Pancreas (tissue), 10 donors: Measurements from ENCODE around the gene ZZZ3. TPM values are rescaled to one million over a fixed set of nuclear protein-coding genes. Genes with fewer than 3 reads are reported as not detected.

Experiments
- ATAC-seq, 4 donors: fragments of 200-7000 bp; cut with Tn5 transposase; one replicate each; pipeline versions ENCODE4 v1.8.0 to v1.9.1; 2020; ENCODE audit warnings: mild to moderate bottlenecking in 4 of 4, moderate library complexity in 4 of 4
- DNase-seq, 6 donors: peaks; one replicate each; pipeline ENCODE4 v3.0.0-alpha.2; 2020
- FAIRE-seq: peaks from 2 replicates; lab custom pipeline; 2012; peaks lifted over from hg19 to GRCh38; lab: Jason Lieb, UNC
- H3K27ac ChIP-seq, 4 donors: fragments of 200-600 bp; sonication (generic); 1 replicate in 3 of 4; 2 replicates in 1 of 4; pipeline versions ENCODE4 v1.5.0 to v1.8.0; 2020
- H3K27me3 ChIP-seq, 4 donors: fragments of 200-600 bp; one replicate each; pipeline ENCODE4 v1.8.0; 2021
- H3K36me3 ChIP-seq, 3 donors: fragments of 200-600 bp; sonication (generic) in 1 of 3; one replicate each; pipeline versions ENCODE4 v1.5.0 to v1.8.0; 2020 to 2021
- H3K4me1 ChIP-seq, 3 donors: fragments of 200-600 bp; one replicate each; pipeline ENCODE4 v1.8.0; 2021
- H3K4me3 ChIP-seq, 4 donors: fragments of 200-600 bp; sonication (generic) in 2 of 4; one replicate each; pipeline versions ENCODE4 v1.5.0 to v1.8.0; 2020 to 2021
- H3K9me3 ChIP-seq, 4 donors: fragments of 200-600 bp; one replicate each; pipeline ENCODE4 v1.8.0; 2021
- CTCF ChIP-seq, 4 donors: fragments of 200-600 bp; sonication (generic) in 3 of 4; IDR thresholded peaks; one replicate each; pipeline versions ENCODE4 v1.5.0 to v1.8.0; 2021; ENCODE audit warnings: antibody characterized with exemption in 4 of 4
- WGBS, 2 donors: extraction: QIAGEN DNeasy Blood & Tissue Kit; methylation state at CpG; one replicate each; pipeline ENCODE4 v1.1.7; 2013; 5-methylcytosine and 5-hydroxymethylcytosine counted together
- intact Hi-C, 3 donors: fragments of 100-400 bp; cut with DNase I; formaldehyde crosslinking; loops; one replicate each; pipeline versions ENCODE4 v1.11.1 to v1.14.2; 2022
- polyA plus RNA-seq, 2 donors: library from polyadenylated mRNA; stranded (reverse); fragments of 200-250 nt; gene quantifications; one replicate each; pipeline ENCODE4 v1.2.3, GENCODE V29; 2013
- total RNA-seq, 6 donors: library from RNA; stranded (reverse); fragmentation: NEBNext Ultra II Directional in 4 of 6; extraction: Animal tissue kit (Norgen Biotek cat#: 25700) in 4 of 6; gene quantifications; one replicate each; pipeline versions ENCODE4 v1.2.1 to v1.2.4, GENCODE V29; 2021 to 2023
- donor health status: healthy with polysubstance abuse.
- donor health status: DM: no; HTN: no; CAD: no; lungs with moderate emphysema.
- donor health status: DM: no; HTN: no; CAD: no.
- donor health status: control.
- donor health status: control.
- donor health status: Bipolar disorder and iron deficiency.
- donor health status: DM: yes; HTN: yes; CAD: no.
- donor health status: DM: no; HTN: no; CAD: no.
- donor health status: DM: no; HTN: no; CAD: no.
- donor health status: DM: yes; HTN: yes; CAD: no.

Gene ZZZ3
- total and polyA plus RNA-seq, 8 donors: 8.2 to 33.0 (median 21.1) TPM

DNA sequence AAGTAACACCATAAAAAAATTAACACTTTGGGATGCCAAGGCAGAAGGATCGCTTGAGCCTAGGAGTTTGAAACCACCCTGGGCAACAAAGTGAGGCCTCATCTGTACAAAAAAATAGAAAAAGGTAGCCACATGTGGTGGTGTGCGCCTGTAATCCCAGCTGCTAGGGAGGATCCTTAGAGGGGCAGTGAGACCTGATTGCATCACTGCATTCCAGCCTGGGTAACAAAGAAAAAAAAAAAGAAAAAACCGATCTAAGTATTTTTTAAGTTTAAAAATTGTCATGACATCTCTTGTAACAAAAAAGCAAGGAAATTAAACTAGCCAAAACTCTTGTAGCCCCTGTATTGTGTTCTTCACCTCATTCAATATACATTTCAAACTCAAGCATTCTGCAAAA is 39.5 kb downstream of the ZZZ3 start:
- 94 to 97% methylated on average over 3 of the region's 3 CpGs for WGBS, 2 donors
- no peak for FAIRE-seq
- intact Hi-C loops: no loop called here

GRCh38 chr1:77642196-77642595 is 40.3 kb downstream of the ZZZ3 start:
- ATAC-seq (no peak), DNase-seq (no peak), FAIRE-seq (no peak)
- H3K27me3 ChIP-seq: no peaks in the 10 kb centered on the region
- 91 to 92% methylated on average over 5 of the region's 5 CpGs for WGBS, 2 donors
- no peaks in the 10 kb centered on the region for H3K4me1 ChIP-seq
- H3K27ac ChIP-seq: no peak overlapping the region
- no peaks in the 10 kb centered on the region for H3K9me3 ChIP-seq
- intact Hi-C loops: no loop called here
- no peak for TF ChIP-seq CTCF (IDR thresholded peaks at IDR 0.05)
- no peak overlapping the region for H3K4me3 ChIP-seq
- peaks cover 0 to 8% (median 0%) of the 10 kb centered on the region in 3 donors for H3K36me3 ChIP-seq

More for the DNA sequence above, 39.5 kb downstream of the ZZZ3 start:
- Histone ChIP-seq H3K27me3 (no peaks in the 10 kb centered on the region), H3K36me3 (peaks cover 0 to 8% (median 0%) of the 10 kb centered on the region in 3 donors), H3K4me3 (no peak overlapping the region), H3K27ac (no peak overlapping the region), H3K9me3 (no peaks in the 10 kb centered on the region), H3K4me1 (no peaks in the 10 kb centered on the region)
- DNase-seq (no peak), ATAC-seq (no peak)
- TF ChIP-seq CTCF (IDR thresholded peaks at IDR 0.05): no peak

GRCh38 chr1:77639557-77640069 is 42.8 kb downstream of the ZZZ3 start:
- H3K4me3 ChIP-seq: no peak overlapping the region
- ATAC-seq (no peak), DNase-seq (no peak), FAIRE-seq (no peak)
- H3K4me1 ChIP-seq: no peaks in the 10 kb centered on the region
- intact Hi-C loops: no loop called here
- peaks cover 0 to 5% (median 0%) of the 10 kb centered on the region in 3 donors for H3K36me3 ChIP-seq
- H3K27ac ChIP-seq: no peak overlapping the region
- TF ChIP-seq CTCF (IDR thresholded peaks at IDR 0.05): no peak
- H3K27me3 ChIP-seq: no peaks in the 10 kb centered on the region
- WGBS, 2 donors: 92 to 93% methylated on average over 4 of the region's 4 CpGs
- no peaks in the 10 kb centered on the region for H3K9me3 ChIP-seq

DNA sequence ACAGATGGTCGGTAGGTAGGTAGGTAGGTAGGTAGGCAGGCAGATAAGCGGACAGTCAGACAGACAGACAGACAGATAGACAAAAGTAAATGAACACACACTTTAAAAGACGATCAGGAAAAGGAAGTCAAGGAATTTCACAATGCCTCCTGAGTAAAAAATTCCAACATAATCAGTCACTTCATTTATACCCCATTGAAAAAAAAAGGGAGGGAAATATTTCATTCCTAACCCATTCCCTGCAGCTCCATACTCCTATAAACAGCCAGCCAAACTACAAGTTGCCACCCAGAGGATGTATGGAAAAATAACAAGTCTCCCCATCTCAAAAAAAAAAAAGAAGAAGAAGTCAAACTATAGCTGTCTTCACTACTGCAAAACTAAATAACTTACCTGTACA is 43.4 kb downstream of the ZZZ3 start:
- TF ChIP-seq CTCF (IDR thresholded peaks at IDR 0.05): no peak
- Histone ChIP-seq H3K27ac (no peak overlapping the region), H3K9me3 (no peaks in the 10 kb centered on the region), H3K27me3 (no peaks in the 10 kb centered on the region), H3K4me3 (no peak overlapping the region), H3K36me3 (peaks cover 0 to 5% (median 0%) of the 10 kb centered on the region in 3 donors), H3K4me1 (no peaks in the 10 kb centered on the region)
- ATAC-seq (no peak), FAIRE-seq (no peak), DNase-seq (no peak)
- WGBS, 2 donors: 55 to 56% methylated on average over 3 of the region's 3 CpGs
- intact Hi-C loops: no loop called here

GRCh38 chr1:77636864-77637263 is 45.6 kb downstream of the ZZZ3 start:
- Histone ChIP-seq H3K27me3 (no peaks in the 10 kb centered on the region), H3K36me3 (peaks cover 0 to 17% (median 2%) of the 10 kb centered on the region in 3 donors), H3K4me3 (no peak overlapping the region), H3K27ac (no peak overlapping the region), H3K9me3 (no peaks in the 10 kb centered on the region), H3K4me1 (no peaks in the 10 kb centered on the region)
- FAIRE-seq (no peak), ATAC-seq (no peak), DNase-seq (no peak)
- intact Hi-C loops: no loop called here
- no peak for TF ChIP-seq CTCF (IDR thresholded peaks at IDR 0.05)
- WGBS, 2 donors: 91 to 95% methylated on average over 4 of the region's 4 CpGs

Other genes starting within 250 kb of the ZZZ3 start
- gene USP33, start 77.2 kb upstream of the ZZZ3 start, total RNA-seq: 10 to 100 TPM; 14.1 to 35.5 (median 23.0) TPM
- 10 to 100 TPM; 13.7 to 21.3 TPM for gene USP33, start 77.2 kb upstream of the ZZZ3 start, polyA plus RNA-seq
- 10 to 100 TPM in 1 of 6 donors, 1 to 10 TPM in 5; 5.3 to 11.0 (median 7.9) TPM for gene MIGA1, start 97.0 kb upstream of the ZZZ3 start, total RNA-seq
- 1 to 10 TPM; 1.5 to 4.6 TPM for gene MIGA1, start 97.0 kb upstream of the ZZZ3 start, polyA plus RNA-seq
- gene NEXN, start 206.0 kb upstream of the ZZZ3 start, total RNA-seq: 1 to 10 TPM; 2.1 to 6.7 (median 2.6) TPM
- gene NEXN, start 206.0 kb upstream of the ZZZ3 start, polyA plus RNA-seq: 1 to 10 TPM; 3.4 to 7.5 TPM